HG02973 (cell line): ENCODE measurements around the gene RBP5.

Source experiments
- ATAC-seq: cut with Tn5 transposase; IDR thresholded peaks from one replicate; pipeline ENCODE4 v1.9.1; 2021; ENCODE audit warnings: moderate library complexity; ENCODE audit not compliant: unreplicated experiment

The RBP5 gene

GRCh38 chr12:7102582-7102981 lies 26.1 kb downstream of the RBP5 start:
- ATAC-seq = no peak

GRCh38 chr12:7101694-7102131 lies 27.0 kb downstream of the RBP5 start:
- ATAC-seq = no peak

- ATAC-seq = no peak
Measured at GRCh38 chr12:7101047-7101693, 27.5 kb downstream of the RBP5 start.

GRCh38 chr12:7100239-7100638 lies 28.4 kb downstream of the RBP5 start:
- ATAC-seq = no peak

GRCh38 chr12:7099290-7099996 lies 29.2 kb downstream of the RBP5 start:
- ATAC-seq = no peak

GRCh38 chr12:7096979-7097378 lies 31.7 kb downstream of the RBP5 start:
- no peak for ATAC-seq

GRCh38 chr12:7096006-7096932 lies 32.4 kb downstream of the RBP5 start:
- ATAC-seq = no peak

GRCh38 chr12:7093892-7094291 lies 34.8 kb downstream of the RBP5 start:
- ATAC-seq = no peak

- ATAC-seq = no peak
Measured at GRCh38 chr12:7093486-7093885, 35.2 kb downstream of the RBP5 start.

GRCh38 chr12:7092986-7093460 lies 35.7 kb downstream of the RBP5 start:
- no peak for ATAC-seq

- ATAC-seq = no peak
Measured at GRCh38 chr12:7092229-7092985, 36.3 kb downstream of the RBP5 start, which contains the start of gene C1R. C1R (minus strand) TSS chr12:7092445; CDS start chr12:7092388, 57 bp downstream.

- no peak for ATAC-seq
Measured at GRCh38 chr12:7091660-7092228, 36.9 kb downstream of the RBP5 start.

GRCh38 chr12:7091171-7091570 lies 37.5 kb downstream of the RBP5 start:
- ATAC-seq = no peak

- ATAC-seq = no peak
Measured at GRCh38 chr12:7090222-7090998, 38.3 kb downstream of the RBP5 start.

- no peak for ATAC-seq
Measured at GRCh38 chr12:7089196-7089871, 39.4 kb downstream of the RBP5 start.

- no peak for ATAC-seq
Measured at GRCh38 chr12:7083125-7083524, 45.6 kb downstream of the RBP5 start.

GRCh38 chr12:7081037-7081436 lies 47.7 kb downstream of the RBP5 start:
- ATAC-seq = no peak

GRCh38 chr12:7079826-7080125 lies 48.9 kb downstream of the RBP5 start:
- no peak for ATAC-seq

GRCh38 chr12:7078163-7078562 lies 50.5 kb downstream of the RBP5 start:
- ATAC-seq = no peak
